ENCODE results near the gene SLC22A8.
"Not testable (repeated sequence)": the region's sequence is repeated elsewhere in the genome, so short reads cannot be mapped to it uniquely, and the experiment has no call there.

The SLC22A8 gene

GRCh38 chr11:63015521-63016215 is at the start of gene SLC22A8:
Gene SLC22A8, minus strand, starts transcription at chr11:63015841. Its CDS starts 883 bp downstream, at chr11:63014958.
- DNase-seq: no peak

GRCh38 chr11:63046203-63046602 is 30.6 kb upstream of the SLC22A8 start:
- DNase-seq: not testable (repeated sequence)

- no peak for DNase-seq
Observed at GRCh38 chr11:63042596-63042995, 27.0 kb upstream of the SLC22A8 start.

GRCh38 chr11:63032457-63032856 is 16.8 kb upstream of the SLC22A8 start:
- DNase-seq: no peak

GRCh38 chr11:63023841-63024648 is 8.4 kb upstream of the SLC22A8 start:
- DNase-seq: no peak

- DNase-seq: no peak
Observed at GRCh38 chr11:63023222-63023814, 7.7 kb upstream of the SLC22A8 start.

GRCh38 chr11:63022441-63022840 is 6.8 kb upstream of the SLC22A8 start:
- no peak for DNase-seq

GRCh38 chr11:63020671-63021291 is 5.1 kb upstream of the SLC22A8 start:
- no peak for DNase-seq

- no peak for DNase-seq
Observed at GRCh38 chr11:63019506-63019905, 3.9 kb upstream of the SLC22A8 start.

- DNase-seq: no peak
Observed at GRCh38 chr11:63017306-63017974, 1.8 kb upstream of the SLC22A8 start.

- DNase-seq: no peak
Observed at GRCh38 chr11:63014408-63015055, 1.1 kb downstream of the SLC22A8 start.

GRCh38 chr11:63012839-63013238 is 2.8 kb downstream of the SLC22A8 start:
- no peak for DNase-seq

- no peak for DNase-seq
Observed at GRCh38 chr11:63012430-63012829, 3.2 kb downstream of the SLC22A8 start.

GRCh38 chr11:63010934-63011439 is 4.7 kb downstream of the SLC22A8 start:
- DNase-seq: no peak

GRCh38 chr11:63007920-63008319 is 7.7 kb downstream of the SLC22A8 start:
- DNase-seq: no peak

GRCh38 chr11:63001456-63001855 is 14.2 kb downstream of the SLC22A8 start:
- DNase-seq: no peak

- no peak for DNase-seq
Observed at GRCh38 chr11:62999649-63000048, 16.0 kb downstream of the SLC22A8 start.

- DNase-seq: no peak
Observed at GRCh38 chr11:62999156-62999555, 16.5 kb downstream of the SLC22A8 start.

GRCh38 chr11:62996271-62996670 is 19.4 kb downstream of the SLC22A8 start:
- DNase-seq: no peak

GRCh38 chr11:62994775-62995174 is 20.9 kb downstream of the SLC22A8 start:
- no peak for DNase-seq

GRCh38 chr11:62988276-62988675 is 27.4 kb downstream of the SLC22A8 start:
- no peak for DNase-seq

Measured in NCI-H187 treated with DMSO at 0.1 percent for 48 hours (cell line).